Astrocyte of the cerebellum (primary cell): Measurements from ENCODE around the gene NRK.
"Not testable (repeated sequence)": the region's sequence is repeated elsewhere in the genome, so short reads cannot be mapped to it uniquely, and the experiment has no call there.

ENCODE experiments used
- DNase-seq: peaks from one replicate; pipeline ENCODE4 v3.0.0-alpha.2; 2011; ENCODE audit warnings: low read depth
- H3K4me3 ChIP-seq: 2 replicates; pipeline ENCODE4 v1.5.1; 2011; ENCODE audit warnings: mild to moderate bottlenecking, low read depth, low read length, moderate library complexity
- CTCF ChIP-seq: IDR thresholded peaks from 2 replicates; pipeline ENCODE4 v1.5.1; 2012; ENCODE audit warnings: low read length, low read depth, moderate library complexity, mild to moderate bottlenecking; ENCODE audit errors: missing control alignments
- in situ Hi-C: cut with HindIII; loops from 2 replicates; pipeline ENCODE4 v1.10.0; 2017; ENCODE audit warnings: low sequenced_read_pairs

NRK gene

GRCh38 chrX:105945266-105945665 is 122.9 kb downstream of the NRK start:
- H3K4me3 ChIP-seq = no peak overlapping the region
- TF ChIP-seq CTCF = no peak
- DNase-seq = no peak
- in situ Hi-C loops = no loop called here

DNA sequence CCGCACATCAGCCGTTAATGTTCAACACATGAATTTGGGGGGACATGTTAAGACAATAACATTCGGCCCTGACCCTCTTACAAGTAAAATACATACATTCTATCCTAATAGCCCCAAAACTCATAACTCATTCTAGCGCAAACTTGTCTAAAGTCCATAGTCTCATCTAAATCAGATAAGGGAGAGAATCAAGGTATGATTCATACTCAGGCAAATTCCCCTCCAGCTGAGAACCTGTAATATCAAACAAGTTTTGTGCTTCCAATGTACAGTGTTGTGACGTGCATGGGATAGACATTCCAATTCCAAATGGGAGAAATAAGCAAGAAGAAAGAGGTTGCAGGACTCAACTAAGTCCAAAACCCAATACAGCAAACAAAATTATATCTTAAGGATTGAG is 147.1 kb downstream of the NRK start:
- no peak for DNase-seq
- in situ Hi-C loops = no loop called here
- no peak for TF ChIP-seq CTCF
- H3K4me3 ChIP-seq = no peak overlapping the region

- in situ Hi-C loops = no loop called here
- no peak overlapping the region for H3K4me3 ChIP-seq
- DNase-seq = no peak
- TF ChIP-seq CTCF = no peak
These were observed 150.5 kb downstream of the NRK start for GRCh38 chrX:105972690-105973386.

GRCh38 chrX:105973387-105973739 is 151.0 kb downstream of the NRK start:
- in situ Hi-C loops = no loop called here
- TF ChIP-seq CTCF = no peak
- no peak overlapping the region for H3K4me3 ChIP-seq
- DNase-seq = no peak

DNA sequence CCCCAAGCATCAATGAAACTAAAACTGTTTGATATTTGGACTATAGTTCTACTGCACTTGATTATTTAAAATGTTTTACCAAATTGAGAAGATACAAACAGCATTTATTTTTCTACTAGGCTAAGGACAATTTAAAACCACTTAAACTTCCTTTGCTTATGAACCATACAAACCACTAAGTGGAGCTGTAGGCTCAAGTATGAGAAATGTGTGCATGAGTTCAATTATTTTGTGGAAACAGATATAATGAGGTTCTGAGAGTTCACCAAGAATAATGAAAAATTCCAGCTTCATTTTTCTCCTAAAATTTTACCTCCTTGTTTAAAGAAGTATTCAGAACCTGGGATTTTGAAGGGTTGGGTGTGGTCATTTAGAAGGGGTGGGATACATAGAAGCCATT is 153.0 kb downstream of the NRK start:
- TF ChIP-seq CTCF = no peak
- peak; percentile 0 for DNase-seq
- no peak overlapping the region for H3K4me3 ChIP-seq
- in situ Hi-C loops = no loop called here

GRCh38 chrX:105981772-105982485 is 159.6 kb downstream of the NRK start:
- no peak overlapping the region for H3K4me3 ChIP-seq
- DNase-seq = no peak
- in situ Hi-C loops = no loop called here
- no peak for TF ChIP-seq CTCF

DNA sequence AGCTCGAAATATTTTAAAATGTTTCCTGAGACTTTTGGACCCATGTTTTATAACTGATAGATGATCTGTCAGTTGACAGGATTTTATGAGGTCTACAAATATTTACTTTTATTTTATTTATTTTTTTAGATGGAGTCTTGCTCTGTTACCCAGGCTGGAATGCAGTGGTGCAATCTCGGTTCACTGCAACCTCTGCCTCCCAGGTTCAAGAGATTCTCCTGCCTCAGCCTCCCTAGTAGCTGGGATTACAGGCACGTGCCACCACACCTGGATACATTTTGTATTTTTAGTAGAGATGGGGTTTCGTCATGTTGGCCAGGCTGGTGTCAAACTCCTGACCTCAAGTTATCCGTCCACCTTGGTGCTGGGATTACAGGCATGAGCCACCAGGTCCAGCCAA is 166.1 kb downstream of the NRK start:
- DNase-seq, in situ Hi-C loops, H3K4me3 ChIP-seq: not testable (repeated sequence)
